ENCODE measurements around the gene NODAL.

GRCh38 chr10:70409772-70410171 is 31.7 kb downstream of the NODAL start:
- TF ChIP-seq IRF1 (CRISPR knock-in tag; IDR thresholded peaks at IDR 0.05) (no peak), CTCF (IDR thresholded peaks at IDR 0.05) (no peak), CREM (CRISPR knock-in tag; IDR thresholded peaks at IDR 0.05) (no peak), ELF4 (CRISPR knock-in tag; IDR thresholded peaks at IDR 0.05; ENCODE audit: low read depth) (no peak), SMAD3 (CRISPR knock-in tag; IDR thresholded peaks at IDR 0.05; ENCODE audit: borderline replicate concordance) (no peak), JUN (CRISPR knock-in tag; IDR thresholded peaks at IDR 0.05) (no peak), ZNF263 (CRISPR knock-in tag; IDR thresholded peaks at IDR 0.05; ENCODE audit: low read depth) (no peak), E2F5 (CRISPR knock-in tag; IDR thresholded peaks at IDR 0.05) (no peak), NR3C1 (CRISPR knock-in tag; conservative IDR thresholded peaks at IDR 0.05; ENCODE audit: low read depth) (no peak), ZNF671 (CRISPR knock-in tag; IDR thresholded peaks at IDR 0.05) (no peak)

Measured in WTC11 (cell line).